Mucosa of rectum (tissue), 2 donors: Measurements from ENCODE around the gene ACOXL.

Experiments used
- H3K27ac ChIP-seq, 2 donors: one replicate each; pipeline ENCODE4 v1.7.0; 2013; ENCODE audit warnings: inconsistent platforms in 2 of 2, low read depth in 2 of 2, low read length in 2 of 2
- H3K27me3 ChIP-seq, 2 donors: one replicate each; pipeline ENCODE4 v1.7.0; 2013; ENCODE audit warnings: low read length in 2 of 2; ENCODE audit not compliant: control insufficient read depth in 2 of 2, insufficient read depth in 2 of 2
- H3K36me3 ChIP-seq, 2 donors: one replicate each; pipeline ENCODE4 v1.7.0; 2013; ENCODE audit warnings: low read length in 2 of 2; ENCODE audit not compliant: control insufficient read depth in 2 of 2, insufficient read depth in 2 of 2
- H3K4me1 ChIP-seq, 2 donors: one replicate each; pipeline ENCODE4 v1.7.0; 2013; ENCODE audit warnings: low read length in 2 of 2, mild to moderate bottlenecking in 1 of 2; ENCODE audit not compliant: control insufficient read depth in 2 of 2, insufficient read depth in 2 of 2
- H3K4me3 ChIP-seq, 2 donors: one replicate each; pipeline ENCODE4 v1.7.0; 2013; ENCODE audit warnings: low read length in 2 of 2
- H3K9ac ChIP-seq, 2 donors: one replicate each; pipeline ENCODE4 v1.7.0; 2013; ENCODE audit warnings: low read length in 2 of 2, low read depth in 1 of 2, mild to moderate bottlenecking in 1 of 2
- H3K9me3 ChIP-seq, 2 donors: one replicate each; pipeline ENCODE4 v1.7.0; 2013; ENCODE audit warnings: low read length in 2 of 2; ENCODE audit not compliant: control insufficient read depth in 2 of 2
- donor health status: healthy.
- donor health status: Normal muscosa, but diverticular disease.

The ACOXL gene

DNA sequence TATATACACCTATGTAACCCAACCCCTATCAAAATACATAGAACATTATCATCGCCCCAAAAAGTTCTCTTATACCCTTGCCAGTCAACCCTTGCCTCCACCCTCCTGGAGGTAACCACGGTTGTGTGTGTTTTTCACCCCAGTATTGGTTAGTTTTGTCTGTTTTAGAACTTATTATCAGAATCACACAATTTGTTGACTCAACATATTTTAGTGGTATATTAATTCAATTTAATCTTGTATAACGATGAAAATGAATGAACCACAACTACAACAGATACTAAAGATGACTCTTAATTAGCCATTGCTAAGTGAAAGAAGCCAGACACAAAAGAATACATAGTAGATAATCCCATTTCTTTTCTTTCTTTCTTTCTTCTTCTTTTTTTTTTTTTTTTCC is 19.3 kb downstream of the ACOXL start:
- Histone ChIP-seq H3K4me3 (no peak overlapping the region), H3K27ac (no peak overlapping the region), H3K27me3 (peaks cover 0 to 7% of the 10 kb centered on the region in 2 donors), H3K9ac (no peak overlapping the region), H3K4me1 (peaks cover 0 to 4% of the 10 kb centered on the region in 2 donors), H3K36me3 (no peaks in the 10 kb centered on the region), H3K9me3 (no peaks in the 10 kb centered on the region)

DNA sequence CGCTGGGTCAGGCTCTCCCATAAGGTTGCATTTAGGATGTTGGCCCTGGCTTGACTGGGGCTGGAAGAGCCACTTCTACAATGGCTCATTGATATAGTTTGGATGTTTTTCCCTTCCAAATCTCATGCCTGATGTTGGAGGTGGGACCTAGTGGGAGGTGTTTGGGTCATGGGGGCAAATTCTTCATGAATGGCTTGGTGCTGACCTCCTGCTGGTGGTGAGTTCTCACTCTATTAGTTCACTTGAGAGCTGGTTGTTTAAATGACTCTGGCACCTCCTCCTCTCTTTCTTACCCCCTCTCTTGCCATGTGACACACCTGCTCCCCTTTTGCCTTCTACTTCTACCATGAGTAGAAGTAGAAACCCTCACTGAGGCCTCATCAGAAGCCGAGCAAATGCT is 20.5 kb downstream of the ACOXL start:
- H3K4me3 ChIP-seq: no peak overlapping the region
- no peaks in the 10 kb centered on the region for H3K36me3 ChIP-seq
- no peak overlapping the region for H3K9ac ChIP-seq
- no peak overlapping the region for H3K27ac ChIP-seq
- peaks cover 0 to 3% of the 10 kb centered on the region in 2 donors for H3K4me1 ChIP-seq
- no peaks in the 10 kb centered on the region for H3K9me3 ChIP-seq
- peaks cover 0 to 5% of the 10 kb centered on the region in 2 donors for H3K27me3 ChIP-seq

DNA sequence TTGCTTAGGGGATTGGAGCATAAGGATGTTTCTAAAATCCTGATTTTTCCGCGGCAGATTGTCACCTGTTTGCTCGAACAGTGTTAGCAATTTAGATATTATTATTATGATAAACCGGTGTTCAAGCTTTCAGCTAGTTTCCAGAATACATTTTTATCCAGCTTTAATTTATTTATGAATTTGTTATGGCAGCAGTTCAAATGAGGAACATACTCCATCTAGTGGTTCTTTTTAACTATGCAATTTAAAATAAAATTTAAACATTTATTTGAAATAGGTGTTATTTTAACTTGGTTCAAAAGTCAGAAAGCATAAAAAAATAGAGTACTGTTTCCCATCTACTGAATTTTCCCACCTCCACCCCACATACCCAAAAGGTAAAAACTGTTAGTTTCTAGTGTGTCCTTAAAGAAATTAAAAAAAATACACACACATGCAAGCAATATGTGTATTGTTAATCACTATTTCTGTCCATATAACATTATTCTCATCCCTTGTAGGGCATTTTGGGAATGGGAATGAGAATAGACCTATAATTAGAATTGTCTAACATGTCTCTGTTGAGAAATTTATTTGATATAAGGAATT is 23.2 kb downstream of the ACOXL start:
- H3K36me3 ChIP-seq: no peaks in the 10 kb centered on the region
- H3K4me3 ChIP-seq: no peak overlapping the region
- H3K9ac ChIP-seq: no peak overlapping the region
- H3K4me1 ChIP-seq: no peaks in the 10 kb centered on the region
- no peaks in the 10 kb centered on the region for H3K9me3 ChIP-seq
- H3K27me3 ChIP-seq: no peaks in the 10 kb centered on the region
- H3K27ac ChIP-seq: no peak overlapping the region

DNA sequence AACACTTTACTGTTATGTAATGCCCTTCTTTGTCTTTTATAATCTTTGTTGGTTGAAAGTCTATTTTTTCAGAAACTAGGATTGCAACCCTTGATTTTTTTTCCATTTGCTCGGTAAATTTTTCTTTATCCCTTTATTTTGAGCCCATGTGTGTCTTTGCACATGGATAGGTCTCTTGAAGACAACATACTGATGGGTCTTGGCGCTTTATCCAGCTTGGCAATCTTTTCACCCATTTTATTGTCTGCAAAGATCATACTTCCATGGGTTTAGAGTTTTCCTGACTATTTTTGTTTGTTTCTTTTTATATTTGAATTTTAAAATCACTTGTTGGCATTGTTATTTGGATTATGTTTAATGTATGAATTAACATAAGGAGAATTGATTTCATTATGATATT is 27.0 kb downstream of the ACOXL start:
- Histone ChIP-seq H3K27me3 (no peaks in the 10 kb centered on the region), H3K9me3 (no peaks in the 10 kb centered on the region), H3K4me1 (no peaks in the 10 kb centered on the region), H3K36me3 (no peaks in the 10 kb centered on the region), H3K9ac (no peak overlapping the region), H3K27ac (no peak overlapping the region), H3K4me3 (no peak overlapping the region)

DNA sequence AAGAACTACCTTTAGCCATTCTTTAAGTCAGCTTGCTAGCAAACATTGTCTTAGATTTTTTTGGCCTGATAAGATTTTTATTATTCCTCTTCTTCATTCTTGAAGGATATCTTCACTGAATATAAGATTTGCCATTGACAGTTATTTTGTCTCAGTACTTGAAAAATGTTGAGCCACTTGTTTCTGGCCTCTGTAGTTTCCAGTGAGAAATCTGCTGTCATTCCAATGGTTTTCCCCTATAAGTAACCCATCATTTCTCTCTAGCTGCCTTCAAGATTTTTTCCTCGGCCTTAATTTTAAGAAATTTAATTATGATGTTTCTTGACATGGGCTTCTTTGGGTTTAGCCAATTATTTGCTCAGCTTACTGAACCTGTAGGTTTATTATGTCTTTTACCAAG is 32.6 kb downstream of the ACOXL start:
- H3K9me3 ChIP-seq: no peaks in the 10 kb centered on the region
- no peaks in the 10 kb centered on the region for H3K36me3 ChIP-seq
- no peak overlapping the region for H3K27ac ChIP-seq
- H3K27me3 ChIP-seq: peaks cover 0 to 2% of the 10 kb centered on the region in 2 donors
- no peak overlapping the region for H3K4me3 ChIP-seq
- H3K9ac ChIP-seq: no peak overlapping the region
- no peaks in the 10 kb centered on the region for H3K4me1 ChIP-seq

DNA sequence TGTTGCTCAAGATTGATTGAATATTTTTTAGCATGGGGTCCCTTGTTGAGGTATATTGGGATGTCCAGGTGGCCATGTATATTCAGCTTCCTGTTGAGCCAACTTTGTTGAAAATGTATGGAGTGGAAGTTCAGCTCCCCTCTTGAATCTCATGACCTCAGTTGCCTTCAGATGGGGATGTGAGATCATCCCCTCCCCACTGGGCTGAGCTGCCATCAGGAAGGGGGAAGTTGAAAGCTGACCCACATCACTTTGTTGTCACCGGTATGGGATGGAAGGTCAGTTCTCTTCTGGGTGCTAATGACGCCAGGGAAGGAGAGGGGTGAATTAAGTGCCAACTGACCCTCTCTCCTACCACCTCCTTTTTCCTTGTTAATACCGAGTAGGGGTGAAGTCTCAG is 33.9 kb downstream of the ACOXL start:
- H3K27ac ChIP-seq: no peak overlapping the region
- H3K4me3 ChIP-seq: no peak overlapping the region
- peaks cover 0 to 2% of the 10 kb centered on the region in 2 donors for H3K27me3 ChIP-seq
- H3K9ac ChIP-seq: no peak overlapping the region
- no peaks in the 10 kb centered on the region for H3K9me3 ChIP-seq
- no peaks in the 10 kb centered on the region for H3K4me1 ChIP-seq
- H3K36me3 ChIP-seq: no peaks in the 10 kb centered on the region

DNA sequence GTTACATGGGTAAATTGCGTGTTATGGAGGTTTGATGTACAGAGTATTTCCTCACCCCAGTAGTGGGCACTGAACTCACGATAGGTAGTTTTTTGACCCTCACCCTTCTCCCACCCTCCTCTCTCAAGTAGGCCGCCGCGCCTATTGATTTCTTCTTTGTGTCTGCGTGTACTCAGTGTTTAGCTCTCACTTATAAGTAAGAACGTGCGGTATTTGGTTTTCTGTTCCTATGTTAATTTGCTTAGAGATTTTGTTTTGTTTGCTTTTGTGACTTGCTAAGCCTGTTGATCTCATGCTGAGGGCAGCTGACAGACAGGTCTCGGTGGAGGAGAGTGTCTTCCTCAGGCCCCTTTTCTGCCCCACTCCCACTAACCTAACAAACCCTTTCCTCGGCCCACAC is 36.2 kb downstream of the ACOXL start:
- no peak overlapping the region for H3K4me3 ChIP-seq
- H3K4me1 ChIP-seq: no peaks in the 10 kb centered on the region
- peaks cover 0 to 2% of the 10 kb centered on the region in 2 donors for H3K27me3 ChIP-seq
- no peak overlapping the region for H3K9ac ChIP-seq
- no peak overlapping the region for H3K27ac ChIP-seq
- no peaks in the 10 kb centered on the region for H3K36me3 ChIP-seq
- no peaks in the 10 kb centered on the region for H3K9me3 ChIP-seq

DNA sequence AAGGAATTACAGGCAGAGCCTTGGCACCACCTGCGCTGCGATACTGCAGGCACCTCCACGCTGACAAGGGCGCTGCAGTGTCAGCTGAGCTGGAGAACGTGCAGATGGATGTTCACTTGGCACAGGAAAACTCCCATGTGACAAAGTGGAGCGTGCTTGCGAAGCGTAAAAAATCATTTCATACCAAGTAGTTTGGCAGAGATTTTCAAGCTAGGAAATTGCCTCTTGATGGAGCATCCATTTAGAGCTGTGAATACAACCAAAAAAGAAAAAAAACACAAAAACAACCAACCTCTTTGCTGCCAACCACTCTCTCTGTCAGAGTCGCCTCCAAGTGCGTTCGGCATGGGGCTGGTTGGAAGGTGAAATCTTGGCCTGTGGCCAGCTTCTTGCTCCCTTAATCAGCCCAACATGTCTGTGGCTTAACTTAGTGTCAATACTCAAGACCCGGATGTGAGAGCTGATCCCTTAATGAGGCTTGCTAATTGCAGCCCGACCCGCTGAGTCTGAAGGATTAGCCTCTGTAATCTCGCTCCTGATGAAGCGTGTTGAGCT is 38.1 kb downstream of the ACOXL start:
- Histone ChIP-seq H3K4me3 (no peak overlapping the region), H3K9me3 (no peaks in the 10 kb centered on the region), H3K36me3 (no peaks in the 10 kb centered on the region), H3K4me1 (no peaks in the 10 kb centered on the region), H3K27me3 (peaks cover 0 to 2% of the 10 kb centered on the region in 2 donors), H3K27ac (no peak overlapping the region), H3K9ac (no peak overlapping the region)

DNA sequence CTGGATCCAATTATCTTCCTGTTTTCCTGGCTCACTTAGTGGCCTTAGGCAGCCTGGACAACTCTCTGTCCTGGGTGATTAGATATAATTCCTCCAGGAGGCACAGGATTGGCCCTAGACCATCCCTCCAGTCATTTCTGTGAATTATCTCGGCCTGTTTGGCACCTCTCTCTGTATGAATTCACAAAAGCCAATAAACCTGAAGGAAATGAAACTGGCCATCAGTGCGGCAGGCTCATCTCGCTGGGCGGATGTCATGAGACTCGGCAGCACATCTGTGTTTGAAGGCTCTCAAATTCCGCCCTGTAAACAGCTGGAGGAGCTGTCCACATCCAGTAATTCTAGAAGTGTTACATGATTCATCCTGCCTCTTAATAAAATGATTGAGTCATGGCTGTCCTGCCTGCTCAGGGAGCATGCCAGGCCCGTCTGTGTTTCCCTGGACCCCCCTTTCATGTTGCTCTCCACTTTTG is 38.6 kb downstream of the ACOXL start:
- H3K4me1 ChIP-seq: no peaks in the 10 kb centered on the region
- no peak overlapping the region for H3K27ac ChIP-seq
- H3K4me3 ChIP-seq: no peak overlapping the region

DNA sequence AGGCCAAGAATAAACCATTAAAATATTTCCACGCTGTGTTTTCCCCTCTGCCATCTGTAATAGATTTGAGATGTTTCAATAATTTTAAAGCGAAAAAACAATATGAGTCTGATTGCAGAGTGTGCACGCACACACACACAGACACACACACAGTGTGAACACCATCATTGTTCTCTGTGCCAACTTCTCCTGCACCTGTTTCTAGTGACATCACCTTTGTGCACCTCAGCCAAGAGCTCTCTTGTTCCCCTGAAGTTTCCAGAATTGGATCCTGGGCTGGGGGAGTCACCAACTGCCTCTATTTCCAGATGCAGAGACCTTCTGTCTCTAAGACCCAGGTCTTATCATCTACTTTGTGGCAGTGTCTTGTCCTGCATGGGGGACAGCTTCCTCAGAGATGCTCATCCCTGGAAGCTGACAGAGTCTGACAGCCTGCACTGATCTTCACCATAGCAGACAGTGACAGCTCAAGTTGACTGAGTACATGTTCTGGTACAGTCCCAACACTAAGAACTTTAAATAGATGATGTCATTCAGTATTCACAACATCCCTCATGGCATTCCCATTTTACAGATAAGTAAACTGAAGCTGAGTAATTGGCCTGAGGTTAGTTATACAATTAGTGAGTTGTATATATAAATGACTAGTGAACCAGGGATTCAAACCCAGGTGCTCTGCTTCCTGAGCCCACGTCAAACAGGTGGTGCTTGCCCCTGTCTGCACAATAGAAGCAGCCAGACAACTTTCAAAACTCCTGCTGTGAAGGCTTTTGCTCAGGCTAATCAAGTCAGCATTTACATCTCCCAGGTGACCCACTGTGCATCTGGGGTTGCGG is 39.4 kb downstream of the ACOXL start:
- Histone ChIP-seq H3K36me3 (no peaks in the 10 kb centered on the region), H3K27ac (no peak overlapping the region), H3K27me3 (no peaks in the 10 kb centered on the region), H3K9ac (no peak overlapping the region), H3K4me3 (no peak overlapping the region), H3K4me1 (no peaks in the 10 kb centered on the region), H3K9me3 (no peaks in the 10 kb centered on the region)

More for the DNA sequence above, 38.6 kb downstream of the ACOXL start:
- H3K36me3 ChIP-seq: no peaks in the 10 kb centered on the region
- no peak overlapping the region for H3K9ac ChIP-seq
- H3K9me3 ChIP-seq: no peaks in the 10 kb centered on the region
- H3K27me3 ChIP-seq: peaks cover 0 to 2% of the 10 kb centered on the region in 2 donors
